ENCODE data around the gene WRAP73.
"Not testable (repeated sequence)": the region's sequence is repeated elsewhere in the genome, so short reads cannot be mapped to it uniquely, and the experiment has no call there.

Gene WRAP73

GRCh38 chr1:3594706-3595377 lies 55.1 kb downstream of the WRAP73 start:
- DNase-seq = no peak

GRCh38 chr1:3593745-3594144 lies 56.2 kb downstream of the WRAP73 start:
- no peak for DNase-seq

GRCh38 chr1:3593334-3593733 lies 56.6 kb downstream of the WRAP73 start:
- DNase-seq = no peak

DNA sequence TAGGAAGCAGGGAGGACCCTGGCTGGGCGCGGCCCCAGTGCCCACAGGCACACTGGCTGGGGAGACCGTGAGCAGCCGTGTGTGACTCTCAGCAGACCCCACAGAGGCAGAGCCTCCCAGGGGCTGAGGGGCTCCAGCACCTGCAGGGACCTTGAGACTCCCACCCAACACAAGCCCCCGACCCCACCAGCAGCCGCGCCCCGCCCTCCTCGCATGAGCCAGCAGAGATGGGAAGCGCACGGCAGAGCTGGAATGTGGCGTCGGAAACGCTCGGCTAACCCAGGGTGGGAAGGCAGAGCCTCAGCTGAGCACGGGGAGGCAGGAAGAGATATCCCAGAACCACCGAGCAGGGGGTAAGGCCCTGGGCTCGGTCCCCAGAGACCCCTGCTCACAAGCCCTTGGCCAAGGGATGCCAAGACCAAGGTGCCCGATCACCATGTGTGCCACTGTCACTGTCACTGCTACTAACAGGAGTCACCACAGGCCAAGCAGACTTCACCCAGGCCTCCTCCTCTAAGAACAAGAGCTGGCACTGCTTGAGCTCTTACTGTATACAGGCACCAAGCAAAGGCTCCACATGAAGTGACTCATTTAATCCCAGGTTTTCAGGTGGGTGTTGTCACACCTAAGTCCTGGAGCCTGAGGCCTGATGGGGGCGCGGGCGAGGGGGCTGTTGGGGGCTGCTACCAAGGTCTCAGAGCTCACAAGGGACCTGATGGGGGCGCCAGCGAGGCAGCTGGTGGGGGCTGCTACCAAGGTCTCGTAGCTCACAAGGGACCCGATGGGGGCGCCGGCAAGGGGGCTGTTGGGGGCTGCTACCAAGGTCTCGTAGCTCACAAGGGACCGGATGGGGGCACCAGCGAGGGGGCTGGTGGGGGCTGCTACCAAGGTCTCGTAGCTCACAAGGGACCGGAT lies 58.7 kb downstream of the WRAP73 start:
- no peak for DNase-seq

DNA sequence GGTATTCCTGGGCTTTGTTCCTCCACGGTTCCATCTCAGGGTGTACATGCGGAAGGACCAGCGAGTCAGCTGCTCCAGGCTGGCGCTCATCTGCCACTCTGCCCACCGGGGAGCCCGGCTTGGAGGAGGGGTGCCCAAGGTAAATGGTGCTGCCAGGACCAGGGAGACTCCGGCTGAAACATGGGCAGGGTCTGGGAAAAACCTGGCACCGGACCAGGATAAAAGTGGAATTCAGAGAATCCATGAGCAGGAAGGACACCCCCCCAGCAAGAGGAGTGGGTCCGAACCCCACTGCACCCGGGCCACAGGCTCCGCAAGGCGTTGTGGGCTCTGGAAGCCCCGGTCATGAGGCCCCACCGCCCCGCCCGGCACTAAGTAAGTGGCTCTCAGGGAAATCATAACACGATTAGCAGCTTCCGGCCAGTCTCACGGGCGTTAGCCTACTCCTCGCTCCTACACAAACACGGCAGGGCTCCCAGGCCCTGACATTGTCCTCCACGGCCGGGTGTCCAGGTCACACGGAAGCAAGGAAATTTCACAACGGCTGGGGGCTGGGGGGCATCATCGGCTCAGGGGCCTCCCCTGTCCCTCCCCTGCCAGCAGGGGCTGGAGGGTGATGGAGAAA lies 59.7 kb downstream of the WRAP73 start:
- no peak for DNase-seq

- DNase-seq = no peak
These were observed 61.5 kb downstream of the WRAP73 start for GRCh38 chr1:3588395-3588794.

DNA sequence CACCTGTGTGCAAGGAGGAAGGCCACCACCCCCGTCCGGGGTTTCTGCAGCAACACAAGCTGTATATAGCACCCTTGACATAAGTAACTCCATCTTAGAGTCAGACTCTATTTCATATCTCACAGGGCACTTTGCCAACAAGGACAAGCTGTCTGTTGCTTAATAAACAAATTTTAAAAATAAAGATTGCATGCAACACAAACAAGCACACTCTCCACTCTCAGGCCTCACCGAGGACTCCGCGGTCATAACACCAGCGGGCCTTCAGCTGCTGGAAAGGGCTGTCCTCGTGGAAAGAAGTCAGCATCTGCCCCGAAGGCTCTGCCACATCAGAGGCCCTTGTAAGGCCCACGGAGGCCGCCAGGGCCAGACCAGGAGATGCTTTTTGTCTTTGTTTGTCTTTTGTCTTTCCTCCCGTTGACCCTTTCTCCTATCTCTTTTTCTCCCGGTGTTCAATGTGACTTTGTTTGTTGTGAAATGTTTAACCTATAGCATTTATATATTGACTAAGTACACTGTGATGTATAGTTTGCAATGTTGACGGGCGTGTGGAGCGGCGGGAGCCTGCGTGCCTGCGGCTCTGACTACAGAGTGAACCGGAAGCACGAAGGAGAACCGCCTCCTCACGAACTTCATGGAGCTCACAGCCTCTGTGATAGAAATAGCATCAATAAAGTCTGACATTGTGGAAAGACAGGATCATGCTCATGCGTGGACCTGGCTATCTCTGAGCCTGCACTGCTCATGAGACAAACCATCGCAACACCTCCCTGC lies 62.7 kb downstream of the WRAP73 start:
- DNase-seq = no peak

DNA sequence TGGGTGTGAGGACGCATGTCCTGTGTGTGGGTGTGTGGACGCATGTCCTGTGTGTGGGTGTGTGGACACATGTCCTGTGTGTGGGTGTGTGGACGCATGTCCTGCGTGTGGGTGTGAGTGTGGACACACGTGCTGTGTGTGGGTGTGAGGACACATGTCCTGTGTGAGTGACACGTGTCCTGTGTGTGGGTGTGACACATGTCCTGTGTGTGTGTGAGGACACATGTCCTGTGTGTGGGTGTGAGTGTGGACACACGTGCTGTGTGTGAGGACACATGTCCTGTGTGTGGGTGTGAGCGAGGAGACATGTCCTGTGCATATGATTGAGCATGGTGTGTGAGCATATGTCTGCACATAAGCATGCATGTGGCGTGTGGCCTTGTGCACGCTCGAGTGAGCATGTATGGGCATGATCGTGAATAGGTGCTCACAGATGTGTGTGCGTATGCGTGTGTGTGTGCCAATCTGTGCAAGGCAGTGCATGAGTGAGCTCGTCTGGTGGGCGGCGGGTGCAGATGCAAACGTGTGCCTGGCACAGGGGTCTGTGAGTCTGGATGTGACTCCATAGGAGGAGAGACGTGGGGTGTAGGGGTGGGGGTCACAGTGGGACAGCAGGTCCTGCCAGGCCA lies 63.8 kb downstream of the WRAP73 start:
- no peak for DNase-seq

DNA sequence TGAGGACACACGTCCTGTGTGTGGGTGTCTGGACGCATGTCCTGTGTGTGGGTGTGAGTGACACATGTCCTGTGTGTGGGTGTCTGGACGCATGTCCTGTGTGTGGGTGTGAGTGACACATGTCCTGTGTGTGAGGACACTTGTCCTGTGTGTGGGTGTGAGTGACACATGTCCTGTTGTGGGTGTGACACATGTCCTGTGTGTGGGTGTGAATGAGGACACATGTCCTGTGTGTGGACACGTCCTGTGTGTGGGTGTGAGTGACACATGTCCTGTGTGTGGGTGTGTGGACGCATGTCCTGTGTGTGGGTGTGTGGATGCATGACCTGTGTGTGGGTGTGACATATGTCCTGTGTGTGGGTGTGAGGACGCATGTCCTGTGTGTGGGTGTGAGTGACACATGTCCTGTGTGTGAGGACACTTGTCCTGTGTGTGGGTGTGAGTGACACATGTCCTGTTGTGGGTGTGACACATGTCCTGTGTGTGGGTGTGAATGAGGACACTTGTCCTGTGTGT lies 64.5 kb downstream of the WRAP73 start:
- not testable (repeated sequence) for DNase-seq

DNA sequence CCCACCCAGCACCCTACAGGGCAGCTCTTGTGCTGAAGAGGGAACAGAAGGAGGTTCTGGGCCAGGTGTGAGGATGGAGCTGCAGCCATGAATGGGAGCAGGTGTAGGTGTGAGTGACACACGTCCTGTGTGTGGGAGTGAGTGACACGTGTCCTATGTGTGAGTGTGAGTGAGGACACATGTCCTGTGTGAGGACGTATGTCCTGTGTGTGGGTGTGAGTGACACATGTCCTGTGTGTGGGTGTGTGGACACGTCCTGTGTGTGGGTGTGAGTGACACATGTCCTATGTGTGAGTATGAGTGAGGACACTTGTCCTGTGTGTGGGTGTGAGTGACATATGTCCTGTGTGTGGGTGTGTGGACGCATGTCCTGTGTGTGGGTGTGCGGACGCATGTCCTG lies 65.0 kb downstream of the WRAP73 start:
- no peak for DNase-seq

GRCh38 chr1:3583751-3584150 lies 66.2 kb downstream of the WRAP73 start:
- DNase-seq = not testable (repeated sequence)

DNA sequence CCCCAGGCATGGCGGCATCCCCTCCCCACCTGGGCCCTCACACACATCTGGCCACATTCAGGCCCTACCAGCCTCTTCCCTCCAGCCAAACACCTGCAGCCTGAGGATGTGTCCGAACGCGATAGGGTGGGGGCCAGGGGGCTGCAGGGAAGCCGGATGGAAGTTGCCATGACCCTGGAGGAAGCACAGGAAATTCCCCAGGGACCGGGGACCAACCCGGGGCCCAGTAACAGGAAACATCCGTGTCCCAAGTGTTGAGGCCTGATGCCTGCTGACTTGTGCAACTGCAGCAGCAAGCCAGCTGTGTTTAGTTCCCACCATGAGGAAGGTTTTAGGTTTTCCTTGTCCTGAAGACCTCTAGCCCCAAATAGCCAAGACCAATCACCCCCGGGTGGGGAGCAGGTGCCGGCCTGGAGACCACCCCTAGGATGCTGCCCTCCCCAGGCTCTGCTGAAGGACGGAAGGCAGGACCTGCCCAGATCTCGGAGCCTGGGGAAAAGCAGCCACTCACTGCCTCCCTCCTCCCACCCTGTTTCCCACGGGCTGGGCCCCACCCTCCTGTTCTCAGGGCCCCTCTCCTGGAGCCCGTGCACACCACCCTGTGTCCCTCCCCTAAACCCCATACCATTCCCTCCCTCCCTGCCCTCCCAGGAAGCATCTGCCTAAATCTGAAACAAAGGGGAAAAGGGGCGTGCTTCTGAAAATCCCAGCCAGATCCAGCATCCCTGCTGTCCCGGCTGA lies 68.4 kb downstream of the WRAP73 start:
- no peak for DNase-seq

Data from right forelimb (tissue), 1 donor.